GM21515 (cell line): ENCODE data around the gene ABCB8.
"Not testable (repeated sequence)": the region's sequence is repeated elsewhere in the genome, so short reads cannot be mapped to it uniquely, and the experiment has no call there.

Experiments
- ATAC-seq: cut with Tn5 transposase; IDR thresholded peaks from one replicate; pipeline ENCODE4 v1.9.1; 2021; ENCODE audit not compliant: unreplicated experiment

Gene ABCB8

DNA sequence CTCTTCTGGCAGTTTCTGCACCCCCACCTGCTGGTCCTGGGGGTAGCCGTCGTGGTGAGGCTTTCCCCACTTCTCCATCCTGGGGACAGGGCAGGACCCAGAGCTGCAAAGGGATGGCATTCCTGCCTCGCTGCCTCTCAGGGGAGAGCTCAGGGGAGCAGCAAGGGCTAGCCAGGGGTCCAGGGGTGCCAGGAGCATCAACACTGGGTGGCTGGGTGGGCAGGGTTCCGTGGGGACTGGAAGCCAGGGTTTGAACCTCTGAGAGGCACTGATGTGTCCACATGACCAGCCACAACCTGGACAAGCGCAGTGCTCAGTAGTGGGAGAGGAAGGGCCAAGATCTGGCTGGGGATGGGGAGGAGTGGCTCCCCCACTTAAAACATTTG lies 5.6 kb downstream of the ABCB8 start:
- no peak for ATAC-seq

DNA sequence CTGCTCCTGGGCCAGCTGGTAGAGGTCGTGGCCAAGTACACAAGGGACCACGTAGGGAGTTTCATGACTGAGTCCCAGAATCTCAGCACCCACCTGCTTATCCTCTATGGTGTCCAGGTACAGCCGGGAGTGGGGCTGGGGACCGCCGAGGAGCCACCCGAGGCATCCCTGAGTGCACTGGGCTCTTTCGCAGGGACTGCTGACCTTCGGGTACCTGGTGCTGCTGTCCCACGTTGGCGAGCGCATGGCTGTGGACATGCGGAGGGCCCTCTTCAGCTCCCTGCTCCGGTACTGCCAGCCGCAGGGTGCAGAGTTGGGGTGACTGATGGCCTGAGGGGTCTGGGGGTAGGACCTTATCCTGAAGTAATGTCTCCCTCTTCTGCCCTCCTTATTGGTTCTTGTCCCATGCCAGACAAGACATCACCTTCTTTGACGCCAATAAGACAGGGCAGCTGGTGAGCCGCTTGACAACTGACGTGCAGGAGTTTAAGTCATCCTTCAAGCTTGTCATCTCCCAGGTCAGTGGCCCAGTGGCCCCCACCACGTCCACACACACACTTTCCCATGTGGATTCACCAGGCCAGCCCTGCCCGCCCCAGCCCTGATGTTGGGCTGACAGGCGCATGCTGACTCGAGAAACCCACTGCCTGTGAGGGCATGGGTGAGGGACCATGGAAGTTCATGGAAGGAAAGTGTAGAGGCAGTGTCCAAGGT lies 6.2 kb downstream of the ABCB8 start:
- ATAC-seq: no peak

DNA sequence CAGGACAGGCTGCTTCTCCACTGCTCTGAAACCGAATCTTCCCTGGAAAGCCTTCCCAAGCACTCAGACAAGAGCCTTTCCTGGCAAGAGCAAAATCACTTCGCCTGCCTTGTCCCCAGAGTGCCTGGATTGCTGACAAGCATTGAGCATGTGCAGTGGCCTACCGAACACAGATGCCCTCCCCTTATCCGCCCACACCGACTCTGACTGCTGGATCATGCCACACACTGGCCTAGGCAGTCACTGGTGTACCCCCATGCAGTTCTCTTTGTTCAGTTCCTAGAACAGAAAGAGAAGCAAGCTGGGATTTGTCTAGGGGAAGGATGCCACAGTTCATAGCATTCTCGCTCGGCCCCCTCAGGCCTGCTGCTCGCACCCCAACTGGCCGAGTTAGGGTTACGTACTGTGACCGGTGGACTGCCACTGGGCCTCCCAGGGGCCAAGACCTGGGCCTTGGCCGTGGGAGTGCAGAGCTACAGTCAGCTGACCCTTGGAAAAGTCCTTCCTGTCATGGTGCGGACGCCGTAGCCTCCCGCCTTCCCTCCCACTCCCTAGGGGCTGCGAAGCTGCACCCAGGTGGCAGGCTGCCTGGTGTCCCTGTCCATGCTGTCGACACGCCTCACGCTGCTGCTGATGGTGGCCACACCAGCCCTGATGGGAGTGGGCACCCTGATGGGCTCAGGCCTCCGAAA lies 6.9 kb downstream of the ABCB8 start:
- no peak for ATAC-seq

DNA sequence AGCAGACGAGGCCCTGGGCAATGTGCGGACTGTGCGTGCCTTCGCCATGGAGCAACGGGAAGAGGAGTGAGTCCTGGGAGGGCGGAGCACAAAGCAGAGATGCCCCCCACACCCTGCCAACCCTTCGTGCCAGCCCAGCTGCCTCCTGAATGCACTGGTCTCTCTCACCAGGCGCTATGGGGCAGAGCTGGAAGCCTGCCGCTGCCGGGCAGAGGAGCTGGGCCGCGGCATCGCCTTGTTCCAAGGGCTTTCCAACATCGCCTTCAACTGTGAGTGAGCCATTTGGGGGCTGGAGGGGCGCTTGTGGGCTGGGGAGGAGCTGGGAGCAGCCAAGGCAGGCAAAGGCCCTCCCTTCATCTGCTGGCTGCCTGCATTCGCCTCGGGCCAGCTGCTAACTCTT lies 7.7 kb downstream of the ABCB8 start:
- ATAC-seq: no peak

DNA sequence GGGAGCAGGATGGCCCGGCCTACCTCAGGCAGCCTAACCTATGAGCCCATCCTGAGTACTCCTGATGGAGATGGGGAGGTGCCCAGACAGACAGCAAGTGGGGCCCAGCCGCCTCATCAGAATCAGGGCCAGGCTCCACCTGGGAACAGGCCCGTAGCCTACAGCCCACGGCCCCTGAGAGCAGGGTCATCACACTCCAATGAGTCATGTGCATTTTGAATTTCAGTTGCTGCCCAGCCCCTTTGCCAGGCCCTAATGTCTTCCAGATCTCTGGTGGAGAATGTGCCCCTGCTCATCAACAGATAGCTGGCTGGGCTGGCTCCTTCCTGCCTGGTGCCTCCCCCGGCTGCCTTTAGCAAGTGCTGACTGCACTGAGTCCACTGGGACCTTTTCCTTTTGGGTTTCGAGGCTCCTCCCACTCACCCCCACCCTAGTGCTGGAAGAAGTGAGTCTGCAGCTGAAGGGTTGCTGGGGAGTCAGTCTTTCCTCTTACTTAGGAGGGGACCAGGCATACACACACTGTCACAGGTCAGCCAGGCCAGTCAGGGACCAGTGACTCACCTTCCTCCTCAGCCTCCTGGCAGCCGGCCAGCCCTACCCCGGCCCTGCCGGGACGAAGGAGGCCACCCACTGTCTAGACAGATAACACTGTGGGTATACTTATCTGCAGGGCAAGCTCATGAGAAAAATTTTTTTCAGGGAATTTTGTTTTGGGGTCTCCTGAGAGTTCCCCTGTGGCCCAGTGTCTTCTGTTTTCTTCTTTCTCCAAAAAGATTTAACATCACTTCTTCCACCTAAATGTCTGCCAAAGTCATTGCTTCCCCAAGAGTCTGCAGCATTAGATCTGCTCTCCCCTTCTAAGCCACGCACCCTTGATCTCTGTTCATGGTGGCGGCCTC lies 10.9 kb downstream of the ABCB8 start:
- ATAC-seq: no peak

DNA sequence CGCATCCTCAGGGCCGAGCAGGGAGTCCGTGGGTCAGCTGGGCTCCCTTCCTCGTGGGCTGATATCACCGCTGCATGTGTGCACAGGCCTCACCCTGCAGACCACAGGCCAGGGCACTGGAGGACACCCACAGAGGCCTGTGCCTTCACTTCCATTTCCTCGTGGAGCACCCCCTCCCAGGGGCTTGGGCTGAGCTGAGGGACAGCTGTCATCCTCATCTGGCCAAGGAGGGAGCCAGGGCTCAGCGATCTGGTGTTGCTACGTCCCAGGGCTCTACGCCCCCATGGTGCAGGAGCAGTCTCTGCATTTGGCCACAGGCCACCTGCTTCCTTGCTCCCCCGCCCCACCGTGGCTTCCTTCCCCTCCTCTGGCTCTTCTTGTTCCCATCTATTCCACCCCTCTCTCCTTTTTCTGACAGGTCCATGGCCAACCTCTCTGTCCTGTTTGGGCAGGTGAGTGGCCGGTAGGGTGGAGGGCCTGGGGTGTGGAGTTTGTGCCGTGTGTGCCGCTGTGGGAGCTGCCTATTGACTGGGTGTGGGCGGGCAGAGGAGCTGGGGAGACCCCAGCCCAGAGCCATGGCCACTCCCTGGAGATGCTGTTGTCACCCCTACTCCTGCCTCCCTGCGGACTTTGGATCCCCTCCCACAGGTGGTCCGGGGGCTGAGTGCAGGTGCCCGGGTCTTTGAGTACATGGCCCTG lies 11.7 kb downstream of the ABCB8 start:
- ATAC-seq: no peak

DNA sequence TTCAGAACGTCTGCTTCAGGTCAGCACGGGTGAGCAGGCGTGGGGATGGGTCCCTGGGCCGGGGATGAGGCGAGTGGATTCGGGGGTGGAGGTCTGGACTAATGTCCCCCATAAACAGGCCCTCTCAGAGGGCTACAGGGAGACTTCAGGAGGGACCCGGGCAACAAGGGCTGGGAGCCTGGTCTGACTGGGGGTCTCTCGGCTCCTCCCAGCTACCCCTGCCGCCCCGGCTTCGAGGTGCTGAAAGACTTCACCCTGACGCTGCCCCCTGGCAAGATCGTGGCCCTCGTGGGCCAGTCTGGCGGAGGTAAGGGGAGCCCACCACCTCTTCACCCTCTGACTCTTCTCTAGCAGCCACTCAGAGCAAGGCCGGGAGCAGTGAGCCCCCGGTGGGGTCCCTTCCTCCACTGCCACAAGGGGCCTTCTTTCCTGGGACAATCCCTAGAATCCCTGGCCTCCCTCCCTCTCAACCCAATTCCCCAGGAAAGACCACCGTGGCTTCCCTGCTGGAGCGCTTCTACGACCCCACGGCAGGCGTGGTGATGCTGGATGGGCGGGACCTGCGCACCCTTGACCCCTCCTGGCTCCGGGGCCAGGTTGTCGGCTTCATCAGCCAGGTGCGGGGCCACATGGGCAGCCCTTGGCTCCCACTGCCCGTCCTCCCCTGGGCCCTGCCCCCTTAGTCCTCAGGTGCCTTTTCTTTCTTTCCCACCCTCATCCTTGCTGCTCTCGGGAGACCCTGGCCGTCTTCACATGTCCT lies 12.5 kb downstream of the ABCB8 start:
- ATAC-seq: no peak

DNA sequence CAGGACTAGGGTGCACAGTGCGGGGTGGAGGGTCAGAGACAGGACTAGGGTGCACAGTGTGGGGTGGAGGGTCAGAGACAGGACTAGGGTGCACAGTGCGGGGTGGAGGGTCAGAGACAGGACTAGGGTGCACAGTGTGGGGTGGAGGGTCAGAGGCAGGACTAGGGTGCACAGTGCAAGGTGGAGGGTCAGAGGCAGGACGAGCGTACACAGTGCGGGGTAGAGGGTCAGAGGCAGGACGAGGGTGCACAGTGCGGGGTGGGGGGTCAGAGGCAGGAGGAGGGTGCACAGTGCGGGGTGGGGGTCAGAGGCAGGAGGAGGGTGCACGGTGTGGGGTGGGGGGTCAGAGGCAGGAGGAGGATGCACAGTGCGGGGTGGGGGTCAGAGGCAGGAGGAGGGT lies 15.2 kb downstream of the ABCB8 start:
- ATAC-seq: not testable (repeated sequence)

DNA sequence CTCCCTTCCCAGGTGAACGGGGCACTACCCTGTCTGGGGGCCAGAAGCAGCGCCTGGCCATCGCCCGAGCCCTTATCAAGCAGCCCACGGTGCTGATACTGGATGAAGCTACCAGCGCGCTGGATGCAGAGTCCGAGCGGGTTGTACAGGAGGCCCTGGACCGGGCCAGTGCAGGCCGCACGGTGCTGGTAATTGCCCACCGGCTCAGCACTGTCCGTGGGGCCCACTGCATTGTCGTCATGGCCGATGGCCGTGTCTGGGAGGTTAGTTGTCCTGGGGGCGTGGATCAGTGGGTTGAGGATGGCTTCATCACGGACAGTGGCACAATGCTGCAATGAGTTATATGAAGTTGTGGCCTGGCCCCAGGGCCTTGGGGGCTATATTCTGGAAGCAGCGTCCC lies 15.7 kb downstream of the ABCB8 start:
- no peak for ATAC-seq

DNA sequence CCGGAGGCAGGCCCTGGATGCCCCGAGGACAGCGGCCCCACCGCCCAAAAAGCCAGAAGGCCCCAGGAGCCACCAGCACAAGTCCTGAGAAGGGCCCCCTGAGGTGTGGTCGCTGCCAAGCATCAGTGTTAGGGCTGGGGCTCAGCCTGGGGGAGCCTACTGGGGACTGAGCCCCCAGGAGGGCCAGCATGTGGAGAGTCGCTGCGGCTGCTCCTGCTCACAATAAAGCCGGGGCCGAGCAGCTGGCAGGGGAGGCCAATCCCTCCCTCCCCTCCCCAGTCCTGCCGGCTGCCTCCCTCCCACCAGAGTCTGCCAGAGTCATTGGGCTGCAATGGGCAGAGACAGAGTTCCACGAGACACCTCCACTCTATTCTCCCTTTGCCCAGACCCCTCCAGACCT lies 17.0 kb downstream of the ABCB8 start:
- no peak for ATAC-seq

DNA sequence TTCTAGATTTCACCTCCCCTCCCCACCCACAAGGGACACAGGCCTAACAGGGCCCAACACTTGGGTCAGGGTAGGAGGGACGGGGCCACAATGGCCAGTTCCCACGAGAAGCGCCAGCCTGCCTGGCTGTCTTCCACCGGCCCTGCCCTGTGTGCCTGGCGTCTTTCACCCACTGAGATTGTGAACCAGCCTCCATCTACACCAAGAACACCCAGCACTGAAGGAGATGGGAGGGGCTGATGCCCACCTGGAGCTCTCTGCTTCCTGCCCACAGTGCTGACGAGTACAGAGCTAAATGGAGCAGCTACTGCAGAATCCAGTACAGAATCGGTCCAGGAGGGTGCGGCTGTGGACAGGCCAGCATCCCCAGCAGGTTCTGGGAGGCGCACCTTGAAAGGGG lies 17.7 kb downstream of the ABCB8 start:
- ATAC-seq: no peak

DNA sequence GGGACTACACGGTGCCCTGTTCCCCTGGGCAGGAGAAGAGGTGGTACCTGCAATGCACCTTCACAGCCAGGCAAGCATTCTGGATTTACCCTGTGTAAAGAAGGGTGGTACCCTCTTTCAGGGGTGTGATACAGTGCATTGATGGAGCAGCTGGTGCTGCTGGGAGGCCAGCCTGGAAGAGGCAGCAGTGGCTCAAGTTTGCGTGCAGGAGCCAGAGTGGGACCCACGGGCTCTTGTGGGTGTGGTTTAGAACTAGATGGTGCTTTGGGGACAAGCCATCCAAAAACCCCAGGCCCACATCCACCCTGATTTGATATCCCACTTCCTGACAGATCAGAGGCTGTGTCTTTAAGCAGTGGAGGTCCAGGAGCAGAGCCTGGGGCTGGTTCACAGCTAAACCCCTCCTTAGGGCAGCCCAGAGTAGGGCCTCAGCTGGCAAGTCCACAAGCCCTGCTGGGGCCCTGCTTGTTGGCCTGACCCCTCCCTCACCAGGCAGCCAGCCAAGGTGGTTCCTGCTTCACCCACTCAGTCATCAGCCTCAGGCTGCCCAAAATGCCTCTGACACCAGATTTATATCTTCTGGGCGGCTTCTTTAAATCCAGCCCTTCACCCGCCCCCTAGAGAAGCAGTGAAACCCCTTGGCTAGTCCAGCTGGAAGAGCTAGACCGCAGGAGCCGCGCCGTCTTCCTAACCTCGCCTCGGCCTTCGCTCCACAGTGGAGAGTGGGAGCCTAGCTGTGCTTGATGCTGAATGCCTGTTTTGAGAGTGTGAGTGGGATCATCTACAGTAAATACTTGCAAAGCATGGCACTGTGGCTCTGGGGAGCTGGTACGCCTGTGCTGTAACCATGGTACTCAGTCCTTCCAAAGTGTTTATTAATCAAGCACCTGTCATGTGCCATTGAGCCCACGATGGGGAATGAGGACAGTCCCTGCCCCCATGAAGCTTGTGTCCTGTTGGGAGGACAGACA lies 18.6 kb downstream of the ABCB8 start:
- no peak for ATAC-seq

DNA sequence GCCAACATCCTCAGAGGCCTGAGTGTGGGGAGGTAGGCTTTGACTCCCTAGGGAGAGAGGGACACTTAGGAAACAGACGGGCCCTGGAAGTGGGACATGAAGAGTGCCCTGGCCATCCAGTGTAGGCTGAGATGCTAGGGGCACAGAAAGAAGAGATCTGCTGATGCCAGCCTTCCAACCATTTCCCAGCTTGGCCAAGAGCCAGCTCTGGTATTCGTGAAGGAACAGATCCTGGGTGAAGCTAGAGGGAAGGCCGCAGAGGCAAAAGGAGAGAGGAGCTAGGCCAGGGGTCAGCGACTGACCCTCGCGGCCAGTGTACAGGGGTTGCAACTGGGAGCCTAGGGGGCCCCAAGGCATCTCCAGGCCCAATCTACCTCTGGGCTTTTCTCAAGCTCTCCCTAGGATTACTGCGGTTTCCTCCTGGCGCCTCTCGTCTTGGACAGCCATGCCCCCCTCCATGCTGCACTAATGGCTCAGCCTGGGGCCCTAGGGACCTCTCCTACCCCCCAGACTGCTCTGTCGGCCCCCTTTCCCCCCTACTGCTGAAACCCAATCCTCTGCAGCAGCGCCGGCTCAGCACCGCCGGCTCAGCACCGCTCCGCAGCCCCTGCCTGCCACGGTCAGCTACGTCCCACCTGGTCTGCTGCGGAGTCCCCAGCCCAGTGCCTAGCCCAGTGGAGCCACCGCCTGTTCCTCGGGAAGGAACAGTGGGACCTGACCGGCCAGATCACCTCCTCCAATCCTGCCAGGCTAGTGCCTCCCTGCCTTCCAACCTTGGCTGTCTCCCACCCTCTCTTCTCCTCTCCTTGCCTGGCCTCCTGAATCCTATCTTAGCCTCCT lies 19.9 kb downstream of the ABCB8 start, which contains the start of gene ASIC3:
ASIC3 (plus strand) TSS at position 556 of the 840 bp plus-strand sequence. CDS start 355 bp downstream, outside the sequence.
- no peak for ATAC-seq

DNA sequence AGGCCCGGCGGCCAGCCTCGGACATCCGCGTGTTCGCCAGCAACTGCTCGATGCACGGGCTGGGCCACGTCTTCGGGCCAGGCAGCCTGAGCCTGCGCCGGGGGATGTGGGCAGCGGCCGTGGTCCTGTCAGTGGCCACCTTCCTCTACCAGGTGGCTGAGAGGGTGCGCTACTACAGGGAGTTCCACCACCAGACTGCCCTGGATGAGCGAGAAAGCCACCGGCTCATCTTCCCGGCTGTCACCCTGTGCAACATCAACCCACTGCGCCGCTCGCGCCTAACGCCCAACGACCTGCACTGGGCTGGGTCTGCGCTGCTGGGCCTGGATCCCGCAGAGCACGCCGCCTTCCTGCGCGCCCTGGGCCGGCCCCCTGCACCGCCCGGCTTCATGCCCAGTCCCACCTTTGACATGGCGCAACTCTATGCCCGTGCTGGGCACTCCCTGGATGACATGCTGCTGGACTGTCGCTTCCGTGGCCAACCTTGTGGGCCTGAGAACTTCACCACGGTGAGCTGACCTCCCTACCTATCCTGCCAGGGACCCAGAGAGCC lies 20.7 kb downstream of the ABCB8 start:
- no peak for ATAC-seq

DNA sequence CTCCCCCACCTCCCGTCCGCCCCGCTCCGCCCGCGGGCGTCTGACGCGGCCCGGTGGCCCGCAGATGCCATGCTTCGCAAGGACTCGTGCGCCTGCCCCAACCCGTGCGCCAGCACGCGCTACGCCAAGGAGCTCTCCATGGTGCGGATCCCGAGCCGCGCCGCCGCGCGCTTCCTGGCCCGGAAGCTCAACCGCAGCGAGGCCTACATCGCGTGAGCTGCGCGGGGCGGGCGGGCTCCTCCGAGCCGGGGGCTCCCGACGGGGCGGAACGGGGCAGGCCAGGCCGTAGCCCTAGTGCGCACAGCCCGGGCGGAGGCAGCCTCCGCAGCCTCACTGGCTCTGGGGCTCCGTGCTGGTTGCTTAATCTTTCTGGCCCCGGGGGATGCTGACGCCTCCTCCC lies 22.9 kb downstream of the ABCB8 start:
- no peak for ATAC-seq

DNA sequence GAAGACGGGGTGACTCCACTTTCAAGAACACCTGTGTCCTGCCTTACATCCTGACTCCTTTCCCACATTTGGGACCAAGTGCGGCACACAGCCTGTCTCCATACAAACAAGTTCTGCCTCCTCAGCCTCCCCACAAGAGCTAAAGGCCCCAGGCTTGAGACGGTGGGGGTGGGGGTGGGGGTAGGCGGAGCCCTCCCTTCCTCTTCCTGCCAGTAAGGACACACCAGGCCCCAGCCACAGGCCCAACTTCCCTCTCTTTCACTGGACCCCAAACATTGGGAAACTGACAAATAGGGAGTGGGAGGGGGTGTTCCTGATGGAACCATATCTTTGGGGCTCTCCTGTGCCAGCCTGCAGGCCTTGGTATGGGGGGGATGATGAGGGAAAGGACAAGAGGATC lies 24.8 kb downstream of the ABCB8 start:
- ATAC-seq: no peak

DNA sequence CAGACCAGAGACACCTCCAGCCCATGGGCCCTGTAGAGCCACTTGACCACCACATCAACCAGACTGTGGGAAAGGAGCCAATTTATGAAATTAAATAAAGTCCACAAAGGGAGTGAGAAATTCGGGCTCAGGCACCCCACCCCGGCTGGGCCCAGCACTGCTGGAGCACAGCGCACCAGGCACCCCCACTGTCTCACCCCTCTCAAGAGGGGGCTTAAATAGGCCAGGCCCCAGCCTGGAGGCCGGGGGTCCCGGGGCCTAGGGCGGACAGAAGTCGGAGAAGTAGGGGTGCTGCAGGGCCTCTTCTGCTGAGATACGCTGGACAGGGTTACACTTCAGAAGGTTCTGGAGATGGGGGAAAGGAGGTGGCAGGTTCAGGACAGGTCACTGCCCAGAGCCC lies 25.5 kb downstream of the ABCB8 start:
- no peak for ATAC-seq

DNA sequence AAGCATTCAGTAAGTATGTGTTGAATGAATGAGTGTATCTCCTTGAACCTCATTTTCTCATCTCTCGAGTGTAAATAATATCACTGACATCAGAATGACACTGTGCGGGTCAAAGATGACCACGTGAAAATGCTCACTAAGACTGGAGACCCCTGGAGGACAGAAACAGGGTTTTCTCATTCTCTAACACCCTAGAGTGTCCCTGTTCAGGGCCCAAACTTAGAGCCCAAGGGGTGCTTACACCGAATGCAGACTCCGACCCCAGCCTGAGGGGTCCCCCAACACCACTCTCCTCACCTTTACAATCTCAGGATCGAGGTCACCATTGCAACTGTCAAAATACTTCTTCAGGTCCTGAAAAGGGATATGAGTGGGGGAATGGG lies 28.0 kb downstream of the ABCB8 start:
- ATAC-seq: no peak
